ENCODE results near the gene NSA2. TPM values are rescaled to one million over a fixed set of nuclear protein-coding genes. Genes with fewer than 3 reads are reported as not detected.

Gene NSA2
- total RNA-seq: 85.2 and 231 TPM in 2 replicates

GRCh38 chr5:74766849-74767578 is at the start of gene NSA2, which contains the start of gene GFM2:
Gene NSA2, plus strand, starts transcription at chr5:74767249. Its CDS starts 112 bp downstream, at chr5:74767361.
Gene GFM2, minus strand, starts transcription at chr5:74767117. Its CDS starts 3,375 bp downstream, at chr5:74763742.

Other genes starting within 250 kb of the NSA2 start
- gene ENC1, start 126.5 kb upstream of the NSA2 start, total RNA-seq: 37.9 and 49.5 TPM in 2 replicates
- 93.3 and 113 TPM in 2 replicates for gene HEXB, start 82.0 kb upstream of the NSA2 start, total RNA-seq
- gene GFM2, start 132 bp upstream of the NSA2 start, total RNA-seq: 24.0 and 25.7 TPM in 2 replicates
- under 0.01 and 0.78 TPM in 2 replicates for gene FAM169A, start 99.1 kb downstream of the NSA2 start, total RNA-seq